ENCODE results near the gene FGL2. TPM values are rescaled to one million over a fixed set of nuclear protein-coding genes. Genes with fewer than 3 reads are reported as not detected.

FGL2 gene
- total and polyA plus RNA-seq, 2 experiments from 2014 or later: not detected

DNA sequence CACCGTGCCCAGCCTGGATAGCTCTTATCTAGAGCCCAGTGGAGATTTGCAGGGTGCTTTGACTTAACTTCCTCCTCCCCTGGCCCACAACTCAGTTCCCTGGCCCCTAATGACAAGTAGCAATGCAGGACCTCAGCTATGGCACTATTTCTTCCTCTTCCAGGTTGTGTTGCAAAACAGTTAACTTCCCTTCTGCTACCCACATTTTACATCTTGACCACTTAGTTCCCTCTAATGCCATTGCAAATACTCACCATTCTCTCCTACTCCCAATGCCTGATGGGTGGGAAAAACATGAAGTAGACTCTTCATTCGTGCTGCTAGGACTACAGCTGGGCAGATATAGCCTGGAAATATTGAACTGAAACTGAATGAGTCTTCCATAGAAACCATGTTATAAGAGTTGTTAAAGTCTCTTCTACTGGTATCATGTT is 39.1 kb upstream of the FGL2 start (continued):
- TF ChIP-seq, protein P1, sequence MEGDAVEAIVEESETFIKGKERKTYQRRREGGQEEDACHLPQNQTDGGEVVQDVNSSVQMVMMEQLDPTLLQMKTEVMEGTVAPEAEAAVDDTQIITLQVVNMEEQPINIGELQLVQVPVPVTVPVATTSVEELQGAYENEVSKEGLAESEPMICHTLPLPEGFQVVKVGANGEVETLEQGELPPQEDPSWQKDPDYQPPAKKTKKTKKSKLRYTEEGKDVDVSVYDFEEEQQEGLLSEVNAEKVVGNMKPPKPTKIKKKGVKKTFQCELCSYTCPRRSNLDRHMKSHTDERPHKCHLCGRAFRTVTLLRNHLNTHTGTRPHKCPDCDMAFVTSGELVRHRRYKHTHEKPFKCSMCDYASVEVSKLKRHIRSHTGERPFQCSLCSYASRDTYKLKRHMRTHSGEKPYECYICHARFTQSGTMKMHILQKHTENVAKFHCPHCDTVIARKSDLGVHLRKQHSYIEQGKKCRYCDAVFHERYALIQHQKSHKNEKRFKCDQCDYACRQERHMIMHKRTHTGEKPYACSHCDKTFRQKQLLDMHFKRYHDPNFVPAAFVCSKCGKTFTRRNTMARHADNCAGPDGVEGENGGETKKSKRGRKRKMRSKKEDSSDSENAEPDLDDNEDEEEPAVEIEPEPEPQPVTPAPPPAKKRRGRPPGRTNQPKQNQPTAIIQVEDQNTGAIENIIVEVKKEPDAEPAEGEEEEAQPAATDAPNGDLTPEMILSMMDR (conservative IDR thresholded peaks at IDR 0.05; ENCODE audit: low read depth in 2 of 2): no peak
- TF ChIP-seq POLR2AphosphoS5 (IDR thresholded peaks at IDR 0.05; ENCODE audit: low read depth) (no peak), ZNF114 (CRISPR knock-in tag; IDR thresholded peaks at IDR 0.05) (no peak)

- no peak overlapping the region for H3K27ac Mint-ChIP-seq
- ATAC-seq: no peak
- H3K79me2 ChIP-seq (replicated peaks; ENCODE audit: insufficient read depth): no peaks in the 10 kb centered on the region
- no peak for TF ChIP-seq ETS1 (IDR thresholded peaks at IDR 0.05)
- no peak for TF ChIP-seq EZH2 (IDR thresholded peaks at IDR 0.05; ENCODE audit: low read depth, unreplicated experiment)
- TF ChIP-seq, protein P1 (conservative IDR thresholded peaks at IDR 0.05; ENCODE audit: low read depth in 2 of 2): no peak
- TF ChIP-seq, protein P2, sequence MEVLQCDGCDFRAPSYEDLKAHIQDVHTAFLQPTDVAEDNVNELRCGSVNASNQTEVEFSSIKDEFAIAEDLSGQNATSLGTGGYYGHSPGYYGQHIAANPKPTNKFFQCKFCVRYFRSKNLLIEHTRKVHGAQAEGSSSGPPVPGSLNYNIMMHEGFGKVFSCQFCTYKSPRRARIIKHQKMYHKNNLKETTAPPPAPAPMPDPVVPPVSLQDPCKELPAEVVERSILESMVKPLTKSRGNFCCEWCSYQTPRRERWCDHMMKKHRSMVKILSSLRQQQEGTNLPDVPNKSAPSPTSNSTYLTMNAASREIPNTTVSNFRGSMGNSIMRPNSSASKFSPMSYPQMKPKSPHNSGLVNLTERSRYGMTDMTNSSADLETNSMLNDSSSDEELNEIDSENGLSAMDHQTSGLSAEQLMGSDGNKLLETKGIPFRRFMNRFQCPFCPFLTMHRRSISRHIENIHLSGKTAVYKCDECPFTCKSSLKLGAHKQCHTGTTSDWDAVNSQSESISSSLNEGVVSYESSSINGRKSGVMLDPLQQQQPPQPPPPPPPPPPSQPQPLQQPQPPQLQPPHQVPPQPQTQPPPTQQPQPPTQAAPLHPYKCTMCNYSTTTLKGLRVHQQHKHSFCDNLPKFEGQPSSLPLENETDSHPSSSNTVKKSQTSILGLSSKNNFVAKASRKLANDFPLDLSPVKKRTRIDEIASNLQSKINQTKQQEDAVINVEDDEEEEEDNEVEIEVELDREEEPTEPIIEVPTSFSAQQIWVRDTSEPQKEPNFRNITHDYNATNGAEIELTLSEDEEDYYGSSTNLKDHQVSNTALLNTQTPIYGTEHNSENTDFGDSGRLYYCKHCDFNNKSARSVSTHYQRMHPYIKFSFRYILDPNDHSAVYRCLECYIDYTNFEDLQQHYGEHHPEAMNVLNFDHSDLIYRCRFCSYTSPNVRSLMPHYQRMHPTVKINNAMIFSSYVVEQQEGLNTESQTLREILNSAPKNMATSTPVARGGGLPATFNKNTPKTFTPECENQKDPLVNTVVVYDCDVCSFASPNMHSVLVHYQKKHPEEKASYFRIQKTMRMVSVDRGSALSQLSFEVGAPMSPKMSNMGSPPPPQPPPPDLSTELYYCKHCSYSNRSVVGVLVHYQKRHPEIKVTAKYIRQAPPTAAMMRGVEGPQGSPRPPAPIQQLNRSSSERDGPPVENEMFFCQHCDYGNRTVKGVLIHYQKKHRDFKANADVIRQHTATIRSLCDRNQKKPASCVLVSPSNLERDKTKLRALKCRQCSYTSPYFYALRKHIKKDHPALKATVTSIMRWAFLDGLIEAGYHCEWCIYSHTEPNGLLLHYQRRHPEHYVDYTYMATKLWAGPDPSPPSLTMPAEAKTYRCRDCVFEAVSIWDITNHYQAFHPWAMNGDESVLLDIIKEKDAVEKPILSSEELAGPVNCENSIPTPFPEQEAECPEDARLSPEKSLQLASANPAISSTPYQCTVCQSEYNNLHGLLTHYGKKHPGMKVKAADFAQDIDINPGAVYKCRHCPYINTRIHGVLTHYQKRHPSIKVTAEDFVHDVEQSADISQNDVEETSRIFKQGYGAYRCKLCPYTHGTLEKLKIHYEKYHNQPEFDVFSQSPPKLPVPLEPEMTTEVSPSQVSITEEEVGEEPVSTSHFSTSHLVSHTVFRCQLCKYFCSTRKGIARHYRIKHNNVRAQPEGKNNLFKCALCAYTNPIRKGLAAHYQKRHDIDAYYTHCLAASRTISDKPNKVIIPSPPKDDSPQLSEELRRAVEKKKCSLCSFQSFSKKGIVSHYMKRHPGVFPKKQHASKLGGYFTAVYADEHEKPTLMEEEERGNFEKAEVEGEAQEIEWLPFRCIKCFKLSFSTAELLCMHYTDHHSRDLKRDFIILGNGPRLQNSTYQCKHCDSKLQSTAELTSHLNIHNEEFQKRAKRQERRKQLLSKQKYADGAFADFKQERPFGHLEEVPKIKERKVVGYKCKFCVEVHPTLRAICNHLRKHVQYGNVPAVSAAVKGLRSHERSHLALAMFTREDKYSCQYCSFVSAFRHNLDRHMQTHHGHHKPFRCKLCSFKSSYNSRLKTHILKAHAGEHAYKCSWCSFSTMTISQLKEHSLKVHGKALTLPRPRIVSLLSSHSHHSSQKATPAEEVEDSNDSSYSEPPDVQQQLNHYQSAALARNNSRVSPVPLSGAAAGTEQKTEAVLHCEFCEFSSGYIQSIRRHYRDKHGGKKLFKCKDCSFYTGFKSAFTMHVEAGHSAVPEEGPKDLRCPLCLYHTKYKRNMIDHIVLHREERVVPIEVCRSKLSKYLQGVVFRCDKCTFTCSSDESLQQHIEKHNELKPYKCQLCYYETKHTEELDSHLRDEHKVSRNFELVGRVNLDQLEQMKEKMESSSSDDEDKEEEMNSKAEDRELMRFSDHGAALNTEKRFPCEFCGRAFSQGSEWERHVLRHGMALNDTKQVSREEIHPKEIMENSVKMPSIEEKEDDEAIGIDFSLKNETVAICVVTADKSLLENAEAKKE (CRISPR knock-in tag; IDR thresholded peaks at IDR 0.05): no peak
- no peak for TF ChIP-seq ZNF331 (CRISPR knock-in tag; IDR thresholded peaks at IDR 0.05; ENCODE audit: low read depth)
- no peak for TF ChIP-seq ZNF114 (CRISPR knock-in tag; IDR thresholded peaks at IDR 0.05)
- no peak for TF ChIP-seq JUNB (IDR thresholded peaks at IDR 0.05; ENCODE audit: unreplicated experiment)
- TF ChIP-seq NANOG (IDR thresholded peaks at IDR 0.05; ENCODE audit: borderline replicate concordance): no peak
- no peak for TF ChIP-seq REST (IDR thresholded peaks at IDR 0.05; ENCODE audit: unreplicated experiment)
Measured at GRCh38 chr7:77235276-77235675, 35.7 kb upstream of the FGL2 start.

More at GRCh38 chr7:77235276-77235675, 35.7 kb upstream of the FGL2 start:
- Histone ChIP-seq H3K9me2 (ENCODE audit: insufficient read depth) (0 out of 2 replicates have a peak, but pooled peaks cover 5% of the 10 kb centered on the region), H3K4me2 (no peak overlapping the region), H3K27me3 (ENCODE audit: insufficient read depth) (no peaks in the 10 kb centered on the region), H2AFZ (no peak overlapping the region), H3K27ac (ENCODE audit: low read depth) (no peak overlapping the region), H3K4me3 (no peak overlapping the region), H4K20me1 (replicated peaks; ENCODE audit: insufficient read depth) (no peaks in the 10 kb centered on the region), H3K4me1 (ENCODE audit: insufficient read depth) (no peaks in the 10 kb centered on the region), H3F3A (replicated peaks; ENCODE audit: low read depth) (no peaks in the 10 kb centered on the region), H3K36me3 (ENCODE audit: insufficient read depth) (no peaks in the 10 kb centered on the region)
- H3K4me3 Mint-ChIP-seq: no peak overlapping the region
- H3K4me1 Mint-ChIP-seq: peaks cover 8% of the 10 kb centered on the region
- H3K36me3 Mint-ChIP-seq (ENCODE audit: low read depth): no peaks in the 10 kb centered on the region
- H3K27me3 Mint-ChIP-seq (ENCODE audit: insufficient read depth, low read depth, poor library complexity): peaks cover 1% of the 10 kb centered on the region
- DNase-seq (ENCODE audit: low spot score): no peak
- H3K9me3 Mint-ChIP-seq: peaks cover 1% of the 10 kb centered on the region; the same call in 1 of the 3 replicates

All from GM23338 (cell line).